Pancreas (tissue), 10 donors: ENCODE results near the gene LZIC. TPM values are rescaled to one million over a fixed set of nuclear protein-coding genes. Genes with fewer than 3 reads are reported as not detected.

ENCODE experiments used
- ATAC-seq, 4 donors: fragments of 200-7000 bp; cut with Tn5 transposase; one replicate each; pipeline versions ENCODE4 v1.8.0 to v1.9.1; 2020; ENCODE audit warnings: mild to moderate bottlenecking in 4 of 4, moderate library complexity in 4 of 4
- DNase-seq, 6 donors: peaks; one replicate each; pipeline ENCODE4 v3.0.0-alpha.2; 2020
- FAIRE-seq: peaks from 2 replicates; lab custom pipeline; 2012; peaks lifted over from hg19 to GRCh38; lab: Jason Lieb, UNC
- H3K27ac ChIP-seq, 4 donors: fragments of 200-600 bp; sonication (generic); 1 replicate in 3 of 4; 2 replicates in 1 of 4; pipeline versions ENCODE4 v1.5.0 to v1.8.0; 2020
- H3K27me3 ChIP-seq, 4 donors: fragments of 200-600 bp; one replicate each; pipeline ENCODE4 v1.8.0; 2021
- H3K36me3 ChIP-seq, 3 donors: fragments of 200-600 bp; sonication (generic) in 1 of 3; one replicate each; pipeline versions ENCODE4 v1.5.0 to v1.8.0; 2020 to 2021
- H3K4me1 ChIP-seq, 3 donors: fragments of 200-600 bp; one replicate each; pipeline ENCODE4 v1.8.0; 2021
- H3K4me3 ChIP-seq, 4 donors: fragments of 200-600 bp; sonication (generic) in 2 of 4; one replicate each; pipeline versions ENCODE4 v1.5.0 to v1.8.0; 2020 to 2021
- H3K9me3 ChIP-seq, 4 donors: fragments of 200-600 bp; one replicate each; pipeline ENCODE4 v1.8.0; 2021
- WGBS, 2 donors: extraction: QIAGEN DNeasy Blood & Tissue Kit; methylation state at CpG; one replicate each; pipeline ENCODE4 v1.1.7; 2013; 5-methylcytosine and 5-hydroxymethylcytosine counted together
- intact Hi-C, 3 donors: fragments of 100-400 bp; cut with DNase I; formaldehyde crosslinking; loops; one replicate each; pipeline versions ENCODE4 v1.11.1 to v1.14.2; 2022
- polyA plus RNA-seq, 2 donors: library from polyadenylated mRNA; stranded (reverse); fragments of 200-250 nt; gene quantifications; one replicate each; pipeline ENCODE4 v1.2.3, GENCODE V29; 2013
- total RNA-seq, 6 donors: library from RNA; stranded (reverse); fragmentation: NEBNext Ultra II Directional in 4 of 6; extraction: Animal tissue kit (Norgen Biotek cat#: 25700) in 4 of 6; gene quantifications; one replicate each; pipeline versions ENCODE4 v1.2.1 to v1.2.4, GENCODE V29; 2021 to 2023
- TF ChIP-seq, protein P1 (sequence below), 4 donors: fragments of 200-600 bp; sonication (generic) in 3 of 4; IDR thresholded peaks; one replicate each; pipeline versions ENCODE4 v1.5.0 to v1.8.0; 2021; ENCODE audit warnings: antibody characterized with exemption in 4 of 4
- donor health status: healthy with polysubstance abuse.
- donor health status: DM: no; HTN: no; CAD: no; lungs with moderate emphysema.
- donor health status: DM: no; HTN: no; CAD: no.
- donor health status: control.
- donor health status: control.
- donor health status: Bipolar disorder and iron deficiency.
- donor health status: DM: yes; HTN: yes; CAD: no.
- donor health status: DM: no; HTN: no; CAD: no.
- donor health status: DM: no; HTN: no; CAD: no.
- donor health status: DM: yes; HTN: yes; CAD: no.

The LZIC gene
- total and polyA plus RNA-seq, 8 donors, result 5.5 to 19.6 (median 11.7) TPM

- FAIRE-seq (no peak), DNase-seq (no peak), ATAC-seq (no peak)
- Histone ChIP-seq H3K9me3 (no peaks in the 10 kb centered on the region), H3K27ac (no peak overlapping the region), H3K36me3 (no peaks in the 10 kb centered on the region), H3K27me3 (no peaks in the 10 kb centered on the region), H3K4me3 (no peak overlapping the region), H3K4me1 (peaks cover 11 to 32% (median 20%) of the 10 kb centered on the region in 3 donors)
- 88 to 93% methylated on average over 4 of the region's 4 CpGs for WGBS, 2 donors
- intact Hi-C loops, result no loop called here
- TF ChIP-seq, protein P1, sequence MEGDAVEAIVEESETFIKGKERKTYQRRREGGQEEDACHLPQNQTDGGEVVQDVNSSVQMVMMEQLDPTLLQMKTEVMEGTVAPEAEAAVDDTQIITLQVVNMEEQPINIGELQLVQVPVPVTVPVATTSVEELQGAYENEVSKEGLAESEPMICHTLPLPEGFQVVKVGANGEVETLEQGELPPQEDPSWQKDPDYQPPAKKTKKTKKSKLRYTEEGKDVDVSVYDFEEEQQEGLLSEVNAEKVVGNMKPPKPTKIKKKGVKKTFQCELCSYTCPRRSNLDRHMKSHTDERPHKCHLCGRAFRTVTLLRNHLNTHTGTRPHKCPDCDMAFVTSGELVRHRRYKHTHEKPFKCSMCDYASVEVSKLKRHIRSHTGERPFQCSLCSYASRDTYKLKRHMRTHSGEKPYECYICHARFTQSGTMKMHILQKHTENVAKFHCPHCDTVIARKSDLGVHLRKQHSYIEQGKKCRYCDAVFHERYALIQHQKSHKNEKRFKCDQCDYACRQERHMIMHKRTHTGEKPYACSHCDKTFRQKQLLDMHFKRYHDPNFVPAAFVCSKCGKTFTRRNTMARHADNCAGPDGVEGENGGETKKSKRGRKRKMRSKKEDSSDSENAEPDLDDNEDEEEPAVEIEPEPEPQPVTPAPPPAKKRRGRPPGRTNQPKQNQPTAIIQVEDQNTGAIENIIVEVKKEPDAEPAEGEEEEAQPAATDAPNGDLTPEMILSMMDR (IDR thresholded peaks at IDR 0.05), result no peak
Observed at GRCh38 chr1:9905010-9905409, 38.2 kb downstream of the LZIC start.

DNA sequence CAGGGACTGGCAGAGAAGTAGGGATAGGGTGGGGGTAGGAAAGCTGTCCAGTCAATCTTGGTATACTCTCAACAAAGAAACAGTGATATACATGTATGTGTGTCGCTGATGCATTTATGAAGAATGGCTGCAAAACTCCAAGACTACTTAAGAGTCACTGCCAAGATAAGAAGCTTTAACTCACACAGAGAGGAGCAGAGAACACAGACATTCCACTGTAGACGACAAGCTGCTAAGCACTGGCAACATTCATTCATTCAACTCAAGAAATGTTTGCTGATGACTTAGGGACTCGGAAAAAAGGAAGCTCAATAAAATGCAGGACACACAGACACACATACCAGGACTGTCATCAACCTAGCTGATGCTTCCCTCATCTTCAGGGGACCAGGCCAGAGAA, 38.6 kb downstream of the LZIC start:
- WGBS, 2 donors, result 82 to 89% methylated on average over 3 of the region's 3 CpGs
- no peak overlapping the region for H3K27ac ChIP-seq
- TF ChIP-seq, protein P1 (IDR thresholded peaks at IDR 0.05), result no peak
- H3K9me3 ChIP-seq, result no peaks in the 10 kb centered on the region
- no peaks in the 10 kb centered on the region for H3K27me3 ChIP-seq
- H3K4me1 ChIP-seq, result peaks cover 11 to 34% (median 23%) of the 10 kb centered on the region in 3 donors
- no peak overlapping the region for H3K4me3 ChIP-seq
- FAIRE-seq, result no peak
- no peak for DNase-seq
- ATAC-seq, result no peak
- intact Hi-C loops, result no loop called here
- H3K36me3 ChIP-seq, result no peaks in the 10 kb centered on the region

DNA sequence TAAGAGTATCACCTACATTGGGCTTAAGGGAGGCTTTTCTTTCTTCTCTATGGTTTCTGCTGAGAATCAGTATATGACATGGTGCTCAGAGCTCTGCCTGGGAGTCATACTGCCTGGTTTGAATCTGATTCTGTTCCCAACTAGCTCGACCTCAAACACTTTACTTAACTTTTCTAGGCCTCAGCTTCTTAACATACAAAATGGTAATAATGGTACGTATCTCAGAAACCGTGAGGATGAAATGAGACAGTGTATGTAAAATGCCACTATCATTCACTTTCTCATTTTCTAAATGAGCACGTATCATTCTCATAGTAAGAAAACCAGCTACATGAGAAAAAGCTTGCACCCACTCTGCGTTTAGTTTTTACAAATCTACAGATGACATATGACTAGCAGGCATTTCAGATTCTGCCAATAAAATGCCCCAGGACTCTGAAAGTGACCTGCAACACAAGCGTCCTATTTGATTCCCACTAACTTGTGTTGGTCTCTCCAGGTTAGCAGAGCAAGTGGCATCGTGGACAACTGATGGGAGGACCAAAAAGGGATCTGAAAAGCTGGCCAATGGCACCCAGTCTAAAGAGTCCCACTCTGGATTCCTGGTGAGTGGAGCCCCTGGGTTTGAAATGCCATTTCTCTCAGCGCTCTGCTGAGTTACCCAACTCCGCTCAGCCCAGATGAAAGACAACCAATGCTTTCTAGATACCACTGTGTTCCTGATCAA, 39.2 kb downstream of the LZIC start:
- peaks cover 11 to 31% (median 23%) of the 10 kb centered on the region in 3 donors for H3K4me1 ChIP-seq
- no peak for ATAC-seq
- H3K4me3 ChIP-seq, result no peak overlapping the region
- no peak overlapping the region for H3K27ac ChIP-seq
- no peaks in the 10 kb centered on the region for H3K27me3 ChIP-seq
- no peak for FAIRE-seq
- H3K9me3 ChIP-seq, result no peaks in the 10 kb centered on the region
- WGBS, 2 donors, result 88 to 90% methylated on average over 9 of the region's 9 CpGs
- TF ChIP-seq, protein P1 (IDR thresholded peaks at IDR 0.05), result no peak
- intact Hi-C loops, result no loop called here
- H3K36me3 ChIP-seq, result no peaks in the 10 kb centered on the region
- peak in 1 of 6 donors; percentile 5 for DNase-seq

DNA sequence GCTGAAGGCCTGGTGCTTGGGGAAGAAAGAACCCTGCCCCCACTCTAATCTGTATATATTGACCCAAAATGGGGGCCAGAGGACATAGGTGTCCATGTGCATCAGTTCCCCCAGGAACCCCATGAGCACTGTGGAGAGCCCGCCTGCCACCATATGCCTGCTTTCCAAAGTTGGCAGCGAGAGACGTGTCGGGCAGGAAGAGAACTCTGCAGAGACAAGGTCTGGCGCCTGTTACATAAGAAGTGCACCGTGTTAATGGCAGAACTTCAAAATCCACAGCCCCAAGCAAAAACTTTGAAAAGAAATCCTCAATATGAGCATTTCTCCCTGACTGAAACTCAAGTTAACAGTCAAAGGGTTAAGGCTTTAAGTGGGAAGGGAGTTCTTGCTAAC, 41.1 kb downstream of the LZIC start:
- peak in 2 of 6 donors; percentile 37 to 47 for DNase-seq
- no peaks in the 10 kb centered on the region for H3K27me3 ChIP-seq
- peak; percentile 15 to 39 (median 20) for ATAC-seq
- H3K36me3 ChIP-seq, result no peaks in the 10 kb centered on the region
- TF ChIP-seq, protein P1 (IDR thresholded peaks at IDR 0.05), result no peak
- FAIRE-seq, result no peak
- H3K27ac ChIP-seq, result peak overlapping the region; percentile 76 to 86 (median 79)
- peaks cover 11 to 26% (median 23%) of the 10 kb centered on the region in 3 donors for H3K4me1 ChIP-seq
- no peak overlapping the region for H3K4me3 ChIP-seq
- no peaks in the 10 kb centered on the region for H3K9me3 ChIP-seq
- intact Hi-C loops, result no loop called here
- 37 to 41% methylated on average over 6 of the region's 6 CpGs for WGBS, 2 donors
